Esophagus squamous epithelium (tissue), 4 donors: ENCODE data around the gene BCL2.

Experiments
- CTCF ChIP-seq, 6 experiments: fragments of 450-650 bp in 4 of 6; fragments of 200-600 bp in 2 of 6; sonication (generic) in 2 of 6; IDR thresholded peaks; one replicate each; pipeline ENCODE4 v1.5.1; 2016 to 2019; ENCODE audit warnings: antibody characterized with exemption in 6 of 6, mild to moderate bottlenecking in 4 of 6, moderate library complexity in 4 of 6
- POLR2A ChIP-seq, 4 donors: fragments of 450-650 bp; IDR thresholded peaks; one replicate each; pipeline ENCODE4 v1.6.1; 2017; ENCODE audit warnings: antibody characterized with exemption in 4 of 4, mild to moderate bottlenecking in 4 of 4, moderate library complexity in 3 of 4

DNA sequence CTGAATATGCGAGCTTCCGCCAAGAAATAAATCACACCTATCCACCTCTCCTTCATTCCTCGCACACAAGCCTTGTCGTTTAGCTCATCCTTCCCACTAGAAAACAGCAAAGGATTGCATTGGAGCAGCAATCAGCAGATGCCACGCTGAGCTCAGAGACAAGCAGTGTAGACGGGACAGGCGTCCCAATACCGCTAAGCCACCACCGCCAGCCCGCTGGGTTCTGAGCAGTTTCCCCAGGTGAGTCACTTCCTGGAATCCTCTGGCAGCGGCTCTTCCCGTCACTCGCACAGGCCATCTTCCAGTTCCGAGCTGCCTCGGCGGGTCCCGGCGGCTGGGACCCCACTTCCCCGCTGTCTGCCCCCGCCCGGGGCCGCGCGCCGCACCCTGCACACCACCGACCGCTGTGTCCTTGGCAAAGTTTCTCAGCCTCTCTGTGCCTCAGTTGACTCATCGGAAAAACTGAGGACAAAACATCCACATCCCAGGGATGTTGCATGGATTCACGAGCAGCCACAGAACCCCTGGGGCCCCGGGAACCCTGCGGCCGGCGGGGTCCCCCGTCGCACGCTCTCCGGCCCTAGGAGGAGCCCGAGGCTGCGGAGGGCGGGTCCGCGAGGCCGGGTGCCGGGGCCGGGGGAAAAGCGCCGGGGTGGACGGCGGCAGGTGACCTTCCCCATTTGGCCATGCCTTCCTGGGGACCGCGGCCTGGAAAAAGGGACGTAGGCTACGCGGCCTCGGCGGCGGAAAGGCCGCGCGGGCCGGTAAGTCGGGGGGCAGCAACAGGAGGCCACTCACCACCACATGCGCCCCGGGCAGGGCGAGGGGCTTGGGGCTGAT lies 46.9 kb upstream of the BCL2 start:
- TF ChIP-seq CTCF (IDR thresholded peaks at IDR 0.05) = no peak
- TF ChIP-seq POLR2A (IDR thresholded peaks at IDR 0.05) = peak in 1 of 4 donors; percentile 29
